Central memory CD8-positive, alpha-beta T cell (primary cell): ENCODE data around the gene LAMC3.

Source experiments
- ATAC-seq: fragments of 150-1000 bp; cut with Tn5 transposase; replicated peaks from 2 replicates; pipeline ENCODE4 v1.10.0; 2022; ENCODE audit warnings: mild to moderate bottlenecking, moderate FRiP score, moderate number of reproducible peaks; ENCODE audit not compliant: poor library complexity, severe bottlenecking; ENCODE audit errors: extremely low read depth
- DNase-seq, 2 donors: peaks; one replicate each; pipeline ENCODE4 v3.0.0; 2021; ENCODE audit warnings: low spot score in 2 of 2
- H3K27ac Mint-ChIP-seq: one replicate; pipeline ENCODE4 v1.8.0; 2022; ENCODE audit warnings: low read depth, mild to moderate bottlenecking, moderate library complexity, mixed read lengths
- H3K27me3 Mint-ChIP-seq: one replicate; pipeline ENCODE4 v1.8.0; 2022; ENCODE audit warnings: mixed read lengths
- H3K36me3 Mint-ChIP-seq: one replicate; pipeline ENCODE4 v1.8.0; 2022; ENCODE audit warnings: mild to moderate bottlenecking, moderate library complexity, mixed read lengths; ENCODE audit not compliant: insufficient read depth
- H3K4me1 Mint-ChIP-seq: one replicate; pipeline ENCODE4 v1.8.0; 2022; ENCODE audit warnings: mixed read lengths
- H3K4me3 Mint-ChIP-seq: one replicate; pipeline ENCODE4 v1.8.0; 2022; ENCODE audit warnings: mild to moderate bottlenecking, moderate library complexity, mixed read lengths
- H3K9me3 Mint-ChIP-seq: one replicate; pipeline ENCODE4 v1.8.0; 2022; ENCODE audit warnings: mixed read lengths

LAMC3 gene

DNA sequence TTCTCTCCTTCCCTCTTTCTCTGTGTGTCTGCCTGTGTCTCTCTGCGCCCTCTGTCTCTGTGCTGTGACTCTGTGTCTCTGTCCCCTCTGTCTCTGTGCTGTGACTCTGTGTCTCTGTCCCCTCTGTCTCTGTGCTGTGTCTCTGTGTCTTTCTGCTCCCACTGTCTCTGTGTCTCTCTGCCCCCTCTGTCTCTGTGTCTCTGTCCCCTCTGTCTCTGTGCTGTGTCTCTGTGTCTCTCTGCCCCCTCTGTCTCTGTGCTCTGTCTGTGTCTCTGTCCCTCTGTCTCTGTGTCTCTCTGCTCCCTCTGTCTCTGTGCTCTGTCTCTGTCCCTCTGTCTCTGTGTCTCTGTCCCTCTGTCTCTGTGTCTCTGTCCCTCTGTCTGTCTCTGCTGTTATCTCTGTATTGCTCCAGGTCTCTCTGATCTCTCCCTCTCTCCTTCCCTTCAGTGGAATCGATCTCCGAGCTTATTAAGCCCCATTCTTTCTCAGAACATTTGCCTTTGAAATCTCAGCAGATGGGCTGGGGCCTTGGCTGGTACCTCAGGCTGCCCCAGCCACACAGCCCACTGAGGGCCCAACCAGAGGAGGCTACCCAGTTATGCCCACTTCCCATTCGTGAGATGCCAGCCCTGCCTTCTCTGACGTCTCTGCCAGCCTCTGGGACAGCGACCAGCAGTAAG, 36.6 kb upstream of the LAMC3 start:
- no peak overlapping the region for H3K27ac Mint-ChIP-seq
- peaks cover 38% of the 10 kb centered on the region for H3K27me3 Mint-ChIP-seq

DNA sequence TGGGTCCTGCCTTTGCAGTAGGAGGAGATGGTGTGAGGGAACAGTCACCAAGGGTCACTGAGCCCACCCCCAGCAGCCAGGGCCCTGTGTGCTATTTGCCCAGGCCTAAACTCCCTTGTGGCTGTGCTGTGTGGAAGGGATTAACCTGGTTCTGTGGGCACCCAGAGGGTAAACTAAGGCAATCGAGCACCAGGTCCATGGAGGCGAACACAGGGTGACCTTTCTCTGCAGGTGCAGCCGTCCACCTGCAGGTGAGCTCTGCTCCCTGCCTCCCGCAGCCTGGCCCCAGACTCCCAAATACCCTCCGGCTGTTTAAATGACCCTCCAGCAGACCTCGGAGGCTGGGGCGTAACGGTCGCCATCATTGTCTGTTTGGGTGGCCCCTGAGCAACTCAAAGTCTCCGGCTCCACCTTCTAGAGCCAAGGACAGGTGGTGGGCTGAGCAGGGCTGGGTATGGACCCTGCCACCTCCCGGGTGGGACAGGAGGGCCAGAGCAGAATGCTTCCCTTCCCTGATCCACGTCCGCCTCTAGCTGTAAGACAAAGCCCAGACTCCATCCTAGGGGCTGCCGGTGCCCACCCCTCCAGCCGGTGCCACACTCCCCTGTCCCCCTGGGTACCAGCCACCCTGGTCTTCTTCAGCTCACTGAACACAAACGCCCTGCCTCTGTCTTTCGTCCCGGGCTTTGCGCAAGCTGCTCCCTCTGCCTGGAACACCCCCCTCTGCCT, 35.9 kb upstream of the LAMC3 start:
- H3K36me3 Mint-ChIP-seq: no peaks in the 10 kb centered on the region
- H3K27me3 Mint-ChIP-seq: peaks cover 38% of the 10 kb centered on the region
- ATAC-seq (no peak), DNase-seq (no peak)
- no peak overlapping the region for H3K27ac Mint-ChIP-seq
- no peaks in the 10 kb centered on the region for H3K4me1 Mint-ChIP-seq
- H3K4me3 Mint-ChIP-seq: no peak overlapping the region
- H3K9me3 Mint-ChIP-seq: no peaks in the 10 kb centered on the region

More for the DNA sequence above, 36.6 kb upstream of the LAMC3 start:
- H3K4me1 Mint-ChIP-seq: no peaks in the 10 kb centered on the region
- H3K9me3 Mint-ChIP-seq: no peaks in the 10 kb centered on the region
- ATAC-seq: no peak
- no peak for DNase-seq
- H3K4me3 Mint-ChIP-seq: no peak overlapping the region
- H3K36me3 Mint-ChIP-seq: no peaks in the 10 kb centered on the region

DNA sequence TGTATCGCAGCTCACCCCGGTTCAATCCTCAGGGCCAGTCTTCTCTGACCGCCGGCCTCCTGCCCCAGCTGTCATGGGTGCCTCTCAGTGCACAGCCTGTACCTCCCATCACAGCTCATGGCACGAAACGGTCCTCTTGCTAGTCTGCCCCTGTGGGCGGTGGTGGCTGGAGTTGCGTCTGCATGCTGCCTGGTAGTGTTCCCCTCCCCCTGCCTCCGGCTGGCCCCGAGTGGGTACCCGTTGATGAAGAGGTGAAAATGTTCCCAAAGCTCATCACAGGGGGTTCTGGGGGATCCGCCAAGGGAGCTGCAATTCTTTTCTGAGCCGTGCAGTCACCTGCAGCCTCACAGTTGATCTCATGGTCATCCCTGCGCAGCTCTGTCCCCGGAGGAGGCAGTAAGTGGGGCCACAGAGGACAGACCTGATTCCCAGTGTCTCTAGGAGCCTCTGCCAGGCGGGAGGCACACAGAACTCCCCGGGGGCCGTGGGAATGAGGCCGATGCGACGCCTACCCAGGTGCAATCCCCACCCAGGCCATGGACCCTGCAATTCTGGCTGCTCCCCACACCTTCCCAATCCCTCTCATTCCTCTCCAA, 35.2 kb upstream of the LAMC3 start:
- no peaks in the 10 kb centered on the region for H3K4me1 Mint-ChIP-seq
- H3K4me3 Mint-ChIP-seq: no peak overlapping the region
- no peak for DNase-seq
- H3K27me3 Mint-ChIP-seq: peaks cover 38% of the 10 kb centered on the region
- no peak overlapping the region for H3K27ac Mint-ChIP-seq
- no peaks in the 10 kb centered on the region for H3K36me3 Mint-ChIP-seq
- H3K9me3 Mint-ChIP-seq: no peaks in the 10 kb centered on the region
- no peak for ATAC-seq

DNA sequence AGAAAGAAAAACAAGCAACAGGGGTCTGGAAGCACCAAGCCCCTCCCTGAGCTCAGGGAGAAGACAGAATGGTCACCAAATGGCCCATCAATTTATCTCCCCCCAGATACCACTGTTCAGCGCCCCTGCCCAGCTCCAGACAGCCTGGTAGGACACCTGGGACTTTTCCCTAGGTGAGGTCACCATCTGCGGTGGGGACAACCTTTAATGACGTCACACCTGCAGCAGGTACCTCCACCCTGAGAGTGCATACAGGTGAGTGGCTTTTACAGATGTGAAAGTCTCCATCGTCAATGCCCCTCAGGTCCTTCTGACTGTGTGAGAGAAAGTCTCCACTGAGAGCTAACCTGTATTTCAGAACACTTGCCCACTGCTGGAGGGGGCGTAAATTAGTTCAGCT, 34.3 kb upstream of the LAMC3 start:
- Mint-ChIP-seq H3K36me3 (no peaks in the 10 kb centered on the region), H3K4me1 (no peaks in the 10 kb centered on the region), H3K9me3 (no peaks in the 10 kb centered on the region), H3K4me3 (no peak overlapping the region), H3K27me3 (peaks cover 42% of the 10 kb centered on the region), H3K27ac (no peak overlapping the region)
- DNase-seq: no peak
- ATAC-seq: no peak

DNA sequence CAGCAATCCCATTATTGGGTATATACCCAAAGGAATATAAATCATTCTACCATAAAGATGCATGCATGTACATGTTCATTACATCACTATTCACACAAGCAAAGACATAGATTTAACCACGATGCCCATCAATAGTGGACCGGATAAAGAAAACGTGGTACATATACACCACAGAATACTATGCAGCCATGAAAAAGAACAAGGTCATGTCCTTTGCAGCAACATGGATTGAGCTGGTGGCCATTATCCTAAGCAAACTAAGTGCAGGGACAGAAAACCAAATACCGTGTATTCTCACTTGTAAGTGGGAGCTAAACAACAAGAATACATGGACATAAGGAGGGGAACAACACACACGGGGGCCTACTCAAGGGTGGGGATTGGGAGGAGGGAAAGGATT, 33.8 kb upstream of the LAMC3 start:
- no peaks in the 10 kb centered on the region for H3K4me1 Mint-ChIP-seq
- H3K36me3 Mint-ChIP-seq: no peaks in the 10 kb centered on the region
- H3K27ac Mint-ChIP-seq: no peak overlapping the region
- ATAC-seq (no peak), DNase-seq (no peak)
- no peak overlapping the region for H3K4me3 Mint-ChIP-seq
- no peaks in the 10 kb centered on the region for H3K9me3 Mint-ChIP-seq
- H3K27me3 Mint-ChIP-seq: peaks cover 46% of the 10 kb centered on the region

DNA sequence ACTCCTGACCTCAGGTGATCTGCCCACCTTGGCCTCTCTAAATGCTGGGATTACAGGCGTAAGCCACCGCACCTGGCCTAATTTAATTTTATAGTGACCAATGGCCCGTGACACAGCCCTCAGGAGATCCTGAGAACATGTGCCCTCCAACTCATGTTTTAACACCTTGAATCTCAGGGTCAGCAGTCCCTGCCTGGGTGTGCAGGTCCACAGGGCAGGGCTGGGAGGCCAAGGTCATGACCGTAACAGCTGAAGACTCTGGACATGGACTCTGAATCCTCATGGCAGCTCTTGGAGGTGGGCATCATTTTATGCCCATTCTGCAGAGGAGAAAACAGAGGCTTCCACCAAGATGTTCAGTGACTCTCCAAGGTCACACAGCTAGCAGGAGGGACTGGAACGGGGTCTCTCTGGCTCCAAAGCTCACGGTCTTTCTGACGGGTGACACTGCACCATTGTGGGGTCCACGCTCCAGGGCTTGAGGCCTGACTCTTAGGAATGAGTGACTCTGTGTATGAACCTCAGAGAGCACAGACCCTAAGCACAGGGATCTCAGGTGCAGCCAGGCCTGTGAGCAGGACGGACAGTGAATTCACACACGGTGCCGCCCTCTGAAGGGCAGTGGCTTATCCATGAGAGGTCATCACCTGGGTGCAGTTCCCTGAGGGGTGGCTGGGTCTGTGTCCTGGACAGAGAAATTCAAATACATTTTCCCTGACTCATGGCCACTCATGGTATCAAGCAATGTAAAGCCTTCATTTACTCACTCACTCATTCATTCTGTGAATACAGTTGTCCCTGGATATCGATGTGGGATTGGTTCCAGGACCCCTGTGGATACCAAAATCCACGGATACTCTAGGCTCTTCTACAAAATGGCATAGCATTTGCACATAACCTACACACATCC, 32.8 kb upstream of the LAMC3 start:
- Mint-ChIP-seq H3K27ac (no peak overlapping the region), H3K36me3 (no peaks in the 10 kb centered on the region), H3K4me3 (no peak overlapping the region), H3K9me3 (no peaks in the 10 kb centered on the region), H3K27me3 (peaks cover 44% of the 10 kb centered on the region), H3K4me1 (no peaks in the 10 kb centered on the region)
- no peak for DNase-seq
- no peak for ATAC-seq

DNA sequence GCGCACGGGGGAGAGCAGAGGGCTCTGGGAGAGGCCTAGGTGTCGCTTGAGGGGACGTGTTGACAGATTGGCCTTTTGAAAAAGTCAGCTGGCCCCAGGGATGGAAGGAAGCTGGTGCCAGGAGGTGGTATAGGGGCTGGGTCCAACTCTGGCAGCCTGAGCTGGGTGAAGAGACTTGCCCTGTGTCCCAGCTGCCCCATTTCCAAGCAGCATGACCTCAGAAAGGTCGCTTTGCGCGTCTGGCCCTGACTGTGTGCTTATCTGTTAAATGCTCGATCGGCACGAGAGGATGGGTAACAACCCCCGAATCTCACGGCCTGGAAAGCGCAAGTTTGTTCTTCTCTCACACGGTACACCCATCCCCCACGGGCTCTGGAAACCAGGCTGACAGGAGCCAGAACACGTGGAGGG, 31.2 kb upstream of the LAMC3 start:
- H3K4me3 Mint-ChIP-seq: no peak overlapping the region
- DNase-seq: no peak
- H3K36me3 Mint-ChIP-seq: peaks cover 2% of the 10 kb centered on the region
- no peak for ATAC-seq
- H3K9me3 Mint-ChIP-seq: no peaks in the 10 kb centered on the region
- no peak overlapping the region for H3K27ac Mint-ChIP-seq
- H3K4me1 Mint-ChIP-seq: no peaks in the 10 kb centered on the region
- peaks cover 28% of the 10 kb centered on the region for H3K27me3 Mint-ChIP-seq

DNA sequence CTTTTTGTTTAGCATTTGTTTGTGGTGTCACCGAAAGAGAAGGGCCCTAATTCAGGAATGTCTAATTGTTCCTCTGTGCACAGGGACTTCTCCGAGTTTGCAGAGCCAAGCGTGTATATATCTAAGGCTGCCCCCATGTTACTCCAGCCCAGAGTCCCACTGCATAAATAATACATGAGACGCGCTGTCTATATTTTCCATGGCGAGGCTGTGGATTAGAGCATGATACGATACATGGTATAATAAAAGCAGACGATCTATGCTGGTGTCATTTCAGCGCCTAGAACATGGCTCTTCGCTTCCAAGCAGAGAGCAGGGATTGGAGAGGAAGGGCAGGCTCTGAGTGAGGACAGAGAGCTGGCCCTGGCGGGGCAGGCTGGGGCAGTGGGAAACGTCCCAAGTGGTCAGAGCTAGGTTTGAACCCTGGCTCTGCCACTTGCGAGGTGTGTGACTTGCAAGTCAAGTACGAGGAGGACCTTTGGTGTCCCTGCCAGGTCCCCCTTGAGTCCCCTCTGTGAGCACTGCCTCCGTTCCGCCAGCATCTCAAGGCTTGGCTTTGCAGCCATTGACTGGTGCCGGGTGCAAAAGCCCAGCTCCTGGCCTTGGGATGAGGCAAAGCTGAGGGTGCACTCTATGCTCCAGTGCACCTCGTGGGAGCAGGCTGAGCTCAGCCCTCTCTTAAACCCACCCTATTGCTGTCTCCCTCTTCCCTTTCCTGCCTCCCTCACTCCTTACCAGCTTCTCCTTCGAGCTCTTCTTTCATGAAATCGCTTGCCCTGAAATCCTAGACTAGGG, 29.2 kb upstream of the LAMC3 start:
- H3K4me3 Mint-ChIP-seq: no peak overlapping the region
- H3K36me3 Mint-ChIP-seq: peaks cover 2% of the 10 kb centered on the region
- ATAC-seq: no peak
- no peaks in the 10 kb centered on the region for H3K4me1 Mint-ChIP-seq
- H3K9me3 Mint-ChIP-seq: no peaks in the 10 kb centered on the region
- H3K27me3 Mint-ChIP-seq: peaks cover 17% of the 10 kb centered on the region
- no peak overlapping the region for H3K27ac Mint-ChIP-seq
- no peak for DNase-seq

DNA sequence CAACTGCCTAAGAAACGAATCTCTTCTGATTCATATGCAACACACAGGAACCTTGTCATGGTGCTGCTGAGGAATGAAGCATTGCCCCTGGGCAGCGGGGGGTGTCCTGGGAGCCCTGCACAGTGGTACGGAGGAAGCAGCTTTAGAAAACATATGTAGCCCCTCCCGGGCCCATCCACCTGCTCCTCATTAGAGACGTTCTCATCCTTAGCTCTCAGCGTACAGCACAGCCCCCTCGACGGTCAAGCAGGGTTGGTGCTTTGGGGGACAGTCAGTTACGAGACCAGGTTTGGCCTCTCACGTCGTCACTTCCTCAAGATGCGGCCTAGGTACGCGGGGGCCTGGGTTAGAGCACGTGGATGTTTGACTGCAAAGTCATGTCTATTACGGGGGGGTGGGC, 28.4 kb upstream of the LAMC3 start:
- Mint-ChIP-seq H3K4me1 (no peaks in the 10 kb centered on the region), H3K9me3 (no peaks in the 10 kb centered on the region), H3K27ac (no peak overlapping the region), H3K4me3 (no peak overlapping the region), H3K27me3 (peaks cover 17% of the 10 kb centered on the region), H3K36me3 (peaks cover 2% of the 10 kb centered on the region)
- DNase-seq: no peak
- ATAC-seq: no peak

DNA sequence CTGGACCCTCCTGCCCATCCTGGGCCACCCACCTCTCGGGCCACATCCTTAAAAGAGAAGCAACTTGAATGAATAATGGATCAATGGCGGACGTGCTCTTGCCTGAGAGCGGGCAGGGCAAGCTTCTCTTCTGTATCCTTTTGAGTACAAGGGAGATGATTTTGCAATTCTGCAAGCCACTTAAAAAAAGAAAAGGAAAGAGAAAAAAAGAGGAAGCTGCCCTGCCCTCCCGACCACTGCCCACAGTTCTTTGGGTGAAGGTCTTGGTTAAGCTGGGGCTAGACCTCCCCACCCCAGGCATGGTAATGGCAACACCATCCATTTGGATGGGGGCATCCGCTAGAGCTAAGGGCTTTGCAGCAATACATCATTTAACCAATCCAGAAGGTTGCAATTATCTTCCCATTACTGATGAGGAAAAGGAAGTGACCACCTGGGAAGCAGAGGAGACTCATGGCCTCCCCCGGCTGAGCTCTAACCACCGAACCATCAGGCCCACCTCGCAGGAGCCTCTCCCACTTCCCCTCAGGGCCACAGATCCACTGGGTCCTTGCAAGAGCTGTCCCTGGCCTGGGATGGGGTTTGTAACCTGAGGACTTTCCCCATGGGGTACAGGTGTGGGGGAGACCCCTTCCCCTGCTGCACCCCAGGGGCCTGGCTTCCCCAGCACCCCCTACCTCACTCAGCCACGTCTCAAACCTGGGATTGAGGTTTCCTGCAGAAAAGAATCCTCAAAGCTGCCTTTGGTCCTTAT, 27.8 kb upstream of the LAMC3 start:
- Mint-ChIP-seq H3K4me3 (no peak overlapping the region), H3K4me1 (no peaks in the 10 kb centered on the region), H3K9me3 (no peaks in the 10 kb centered on the region), H3K27ac (no peak overlapping the region), H3K36me3 (peaks cover 2% of the 10 kb centered on the region), H3K27me3 (peaks cover 17% of the 10 kb centered on the region)
- no peak for ATAC-seq
- no peak for DNase-seq

DNA sequence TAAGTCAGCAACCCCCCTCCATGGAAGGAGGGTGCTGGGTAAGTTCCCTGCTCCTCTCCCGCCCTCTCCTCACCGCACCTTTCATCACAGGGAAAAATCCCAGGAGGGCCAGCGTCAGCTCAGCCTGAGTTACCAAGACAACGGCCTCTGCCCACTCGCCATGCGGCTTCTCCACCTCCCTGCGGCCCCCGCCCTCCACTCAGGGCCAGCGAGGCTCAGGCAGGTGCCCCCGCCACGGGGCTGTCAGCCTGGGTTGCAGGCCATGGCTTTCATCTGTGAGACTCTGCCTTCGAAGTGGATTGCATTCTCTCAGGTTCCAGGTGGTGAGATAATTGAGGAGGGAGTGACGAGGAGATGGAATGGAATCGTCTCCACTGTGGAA, 27.2 kb upstream of the LAMC3 start:
- Mint-ChIP-seq H3K4me3 (no peak overlapping the region), H3K36me3 (peaks cover 2% of the 10 kb centered on the region), H3K4me1 (no peaks in the 10 kb centered on the region), H3K27ac (no peak overlapping the region), H3K9me3 (no peaks in the 10 kb centered on the region), H3K27me3 (peaks cover 17% of the 10 kb centered on the region)
- DNase-seq (no peak), ATAC-seq (no peak)
